ENCODE results near the gene LRRC27.

- TF ChIP-seq CTCF (IDR thresholded peaks at IDR 0.05) (no peak), POLR2AphosphoS5 (IDR thresholded peaks at IDR 0.05) (no peak), POLR2A (IDR thresholded peaks at IDR 0.05) (no peak)
Observed at GRCh38 chr10:132404169-132404880, 72.3 kb downstream of the LRRC27 start.
